Measurements from ENCODE around the gene LINGO1.

LINGO1 gene

GRCh38 chr15:77639431-77639830 lies 6.7 kb upstream of the LINGO1 start:
- TF ChIP-seq CTCF (IDR thresholded peaks at IDR 0.05; ENCODE audit: low read depth, low read length): no peak
- Histone ChIP-seq H3K9me3 (no peaks in the 10 kb centered on the region), H3K36me3 (no peaks in the 10 kb centered on the region), H3K27me3 (no peaks in the 10 kb centered on the region), H3K4me1 (peaks cover 12% of the 10 kb centered on the region), H3K4me3 (ENCODE audit: low read depth, low read length) (no peak overlapping the region)
- DNase-seq: no peak

- no peak for DNase-seq
- no peak overlapping the region for H3K4me3 ChIP-seq (ENCODE audit: low read depth, low read length)
- peaks cover 3% of the 10 kb centered on the region for H3K27me3 ChIP-seq
- no peaks in the 10 kb centered on the region for H3K36me3 ChIP-seq
- H3K9me3 ChIP-seq: no peaks in the 10 kb centered on the region; the same call in 1 of the 2 replicates
- H3K4me1 ChIP-seq: peaks cover 16% of the 10 kb centered on the region
- TF ChIP-seq CTCF (IDR thresholded peaks at IDR 0.05; ENCODE audit: low read depth, low read length): no peak
These were observed 5.4 kb upstream of the LINGO1 start for GRCh38 chr15:77637851-77638692.

- H3K9me3 ChIP-seq: no peaks in the 10 kb centered on the region; the same call in 1 of the 2 replicates
- H3K27me3 ChIP-seq: peaks cover 21% of the 10 kb centered on the region
- no peak for TF ChIP-seq CTCF (IDR thresholded peaks at IDR 0.05; ENCODE audit: low read depth, low read length)
- H3K4me3 ChIP-seq (ENCODE audit: low read depth, low read length): no peak overlapping the region
- no peak for DNase-seq
- peaks cover 5% of the 10 kb centered on the region; the same call in 1 of the 2 replicates for H3K4me1 ChIP-seq
- no peaks in the 10 kb centered on the region for H3K36me3 ChIP-seq
These were observed 3.5 kb upstream of the LINGO1 start for GRCh38 chr15:77636209-77636608.

- H3K9me3 ChIP-seq: no peaks in the 10 kb centered on the region; the same call in 1 of the 2 replicates
- DNase-seq: peak; percentile 90
- TF ChIP-seq CTCF (IDR thresholded peaks at IDR 0.05; ENCODE audit: low read depth, low read length): peak; percentile 79
- peaks cover 13% of the 10 kb centered on the region for H3K4me1 ChIP-seq
- peaks cover 21% of the 10 kb centered on the region for H3K27me3 ChIP-seq
- H3K4me3 ChIP-seq (ENCODE audit: low read depth, low read length): no peak overlapping the region
- no peaks in the 10 kb centered on the region for H3K36me3 ChIP-seq
These were observed 1.7 kb upstream of the LINGO1 start for GRCh38 chr15:77634266-77634962.

- Histone ChIP-seq H3K4me1 (peaks cover 15% of the 10 kb centered on the region), H3K4me3 (ENCODE audit: low read depth, low read length) (peak overlapping the region; percentile 61), H3K27me3 (peaks cover 21% of the 10 kb centered on the region), H3K36me3 (no peaks in the 10 kb centered on the region), H3K9me3 (no peaks in the 10 kb centered on the region; the same call in 1 of the 2 replicates)
- TF ChIP-seq CTCF (IDR thresholded peaks at IDR 0.05; ENCODE audit: low read depth, low read length): no peak
- no peak for DNase-seq
These were observed 1.2 kb upstream of the LINGO1 start for GRCh38 chr15:77633913-77634265.

All from BE2C (cell line).